GM04504 (cell line): Measurements from ENCODE around the gene GGPS1.
A peak's percentile ranks its signal among the peaks of the same experiment; 100 is the strongest.
"Not testable (repeated sequence)": the region's sequence is repeated elsewhere in the genome, so short reads cannot be mapped to it uniquely, and the experiment has no call there.

Source experiments
- DNase-seq: peaks from one replicate; pipeline ENCODE4 v3.0.0-alpha.2; 2012; ENCODE audit warnings: low read depth

Gene GGPS1

DNA sequence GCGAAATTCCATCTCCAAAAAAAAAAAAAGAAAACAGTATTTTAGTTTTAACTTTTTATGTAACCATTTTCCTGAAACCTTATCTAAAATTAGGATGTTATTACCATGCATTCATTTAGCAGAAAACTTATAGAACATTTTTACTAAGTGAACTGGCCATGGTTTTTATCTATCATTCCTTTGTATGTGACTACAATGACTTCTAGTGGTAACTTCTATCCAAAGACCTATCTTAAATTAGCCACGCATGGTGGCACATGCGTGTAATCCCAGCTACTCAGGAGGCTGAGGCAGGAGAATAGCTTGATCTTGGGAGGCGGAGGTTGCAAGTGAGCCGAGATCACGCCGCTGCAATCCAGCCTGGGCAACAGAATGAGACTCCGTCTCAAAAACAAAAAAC lies 11.4 kb downstream of the GGPS1 start:
- no peak for DNase-seq

- DNase-seq, result no peak
These were observed 13.0 kb downstream of the GGPS1 start for GRCh38 chr1:235341334-235341733.

- DNase-seq, result no peak
These were observed 13.7 kb downstream of the GGPS1 start for GRCh38 chr1:235342039-235342438.

- DNase-seq, result no peak
These were observed 14.1 kb downstream of the GGPS1 start for GRCh38 chr1:235342471-235342870.

DNA sequence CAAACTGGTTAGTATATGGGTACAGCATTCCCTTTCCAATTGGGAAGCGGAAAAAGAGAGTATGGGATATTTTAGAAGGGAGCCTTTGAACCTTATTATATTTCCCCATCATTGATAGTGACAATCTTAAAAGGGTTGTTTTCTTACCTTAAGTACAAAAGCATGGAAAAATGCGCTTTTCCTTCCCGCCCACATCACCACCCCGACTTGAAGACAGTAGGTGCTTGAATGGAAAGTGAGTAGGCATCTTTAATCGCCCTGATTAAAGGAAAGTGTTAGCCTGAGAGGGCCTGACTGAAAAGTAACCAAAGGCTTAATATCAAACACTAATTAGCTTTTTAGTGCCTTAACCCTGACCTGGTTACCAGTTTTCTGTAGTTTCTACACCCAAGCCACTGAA lies 15.4 kb downstream of the GGPS1 start:
- no peak for DNase-seq

DNA sequence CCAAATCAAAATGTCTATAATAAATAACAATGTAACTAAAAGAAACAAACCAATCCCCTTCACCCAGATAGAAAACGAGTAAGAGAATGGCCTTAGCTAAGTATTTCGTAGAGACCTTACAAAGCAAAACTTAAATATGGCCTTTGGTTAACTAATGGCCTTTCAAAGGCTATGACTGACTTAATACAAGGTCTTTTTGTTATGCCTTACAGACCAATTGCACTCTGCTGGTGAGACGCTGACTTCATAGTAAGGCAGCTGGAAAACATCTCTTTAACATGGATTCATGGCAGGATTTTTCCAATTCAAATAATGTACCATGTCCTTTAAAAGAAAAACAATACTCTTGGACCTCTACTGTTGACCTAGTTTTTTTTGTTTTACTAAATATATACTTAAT lies 23.1 kb downstream of the GGPS1 start:
- DNase-seq, result no peak

GRCh38 chr1:235351898-235352297 lies 23.5 kb downstream of the GGPS1 start:
- DNase-seq, result no peak

- DNase-seq, result no peak
These were observed 29.4 kb downstream of the GGPS1 start for GRCh38 chr1:235357485-235358373.

DNA sequence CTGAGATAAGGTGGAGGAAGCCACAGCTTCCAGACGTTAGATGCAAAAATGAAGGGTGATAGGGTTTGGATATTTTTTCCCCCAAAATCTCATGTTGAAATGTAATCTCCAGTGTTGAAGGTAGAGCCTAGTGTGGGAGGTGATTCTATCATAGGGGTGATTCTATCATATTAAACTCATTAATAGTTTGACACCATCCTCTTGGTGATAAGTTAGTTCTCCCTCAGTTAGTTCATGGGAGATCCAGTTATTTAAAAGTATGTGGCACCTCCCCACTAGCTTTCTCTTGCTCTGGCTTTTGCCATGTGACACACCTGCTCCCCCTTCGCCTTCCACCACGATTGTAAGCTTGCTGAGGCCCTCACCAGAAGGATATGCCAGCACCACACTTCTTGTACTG lies 30.5 kb downstream of the GGPS1 start:
- no peak for DNase-seq

GRCh38 chr1:235364189-235364588 lies 35.8 kb downstream of the GGPS1 start:
- not testable (repeated sequence) for DNase-seq

DNA sequence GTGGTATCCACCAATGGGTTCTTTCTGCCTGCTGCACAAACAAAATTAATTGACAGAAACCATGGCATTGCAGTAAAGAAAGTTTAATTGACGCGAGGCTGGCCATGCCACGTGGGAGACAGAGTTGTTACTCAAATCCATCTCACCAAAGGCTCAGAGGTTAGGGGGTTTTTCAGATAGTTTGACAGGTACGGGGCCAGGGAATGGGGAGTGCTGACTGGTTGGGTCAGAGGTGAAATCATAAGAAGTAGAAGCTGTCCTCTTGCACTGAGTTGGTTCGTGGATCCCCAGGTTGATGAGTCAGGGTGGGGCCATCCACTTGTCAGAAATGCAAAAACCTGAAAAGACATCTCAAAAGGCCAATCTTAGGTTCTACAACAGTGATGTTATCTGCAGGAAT lies 37.9 kb downstream of the GGPS1 start:
- DNase-seq, result no peak

DNA sequence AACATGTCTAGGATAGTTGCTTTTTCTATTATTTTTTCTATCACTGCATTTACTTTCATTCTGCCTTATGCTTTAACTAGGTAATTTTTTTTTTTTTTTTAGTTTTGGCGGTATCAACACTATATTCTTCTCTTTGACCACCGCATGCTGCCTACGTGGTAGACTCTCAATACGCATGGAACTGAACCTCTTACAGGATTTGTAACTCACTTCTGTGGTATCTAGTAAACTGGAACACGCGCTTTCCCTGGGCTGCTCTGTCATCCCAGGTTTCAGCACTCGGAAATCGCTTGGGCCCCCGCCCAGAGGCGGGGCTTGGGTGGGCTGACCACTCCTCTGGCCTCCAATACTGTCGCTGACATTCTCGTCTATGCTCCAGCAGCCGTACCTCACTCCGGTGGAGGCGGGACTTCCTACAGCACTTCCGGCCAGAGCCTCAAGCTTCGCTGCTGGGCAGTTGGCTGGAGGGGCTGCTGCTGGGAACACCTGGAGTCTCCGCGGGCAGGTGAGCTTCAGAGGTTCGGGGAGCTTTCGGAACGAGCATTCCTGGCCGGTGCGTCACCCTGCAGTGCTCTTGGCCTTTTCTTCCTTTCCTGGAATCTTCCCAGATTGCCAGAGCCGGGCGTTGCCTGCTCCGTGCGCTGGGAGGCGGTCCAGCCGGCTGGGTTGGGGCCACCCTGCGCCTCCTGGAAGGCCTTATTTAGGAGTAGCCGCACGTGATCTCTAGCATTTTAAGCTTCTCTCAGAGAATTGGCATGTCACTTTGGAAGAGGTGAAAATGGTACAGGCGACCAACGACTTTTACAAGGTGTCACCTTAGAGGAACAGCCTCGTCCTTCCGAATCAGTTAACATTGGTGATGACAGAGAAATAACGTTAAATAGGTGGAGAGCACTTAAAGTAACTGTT lies 38.9 kb downstream of the GGPS1 start, which contains the start of gene TBCE:
Gene TBCE, plus strand, starts transcription at position 428 of the 909 bp plus-strand sequence. CDS start 12,623 bp downstream, outside the sequence.
- DNase-seq, result peak; percentile 94

DNA sequence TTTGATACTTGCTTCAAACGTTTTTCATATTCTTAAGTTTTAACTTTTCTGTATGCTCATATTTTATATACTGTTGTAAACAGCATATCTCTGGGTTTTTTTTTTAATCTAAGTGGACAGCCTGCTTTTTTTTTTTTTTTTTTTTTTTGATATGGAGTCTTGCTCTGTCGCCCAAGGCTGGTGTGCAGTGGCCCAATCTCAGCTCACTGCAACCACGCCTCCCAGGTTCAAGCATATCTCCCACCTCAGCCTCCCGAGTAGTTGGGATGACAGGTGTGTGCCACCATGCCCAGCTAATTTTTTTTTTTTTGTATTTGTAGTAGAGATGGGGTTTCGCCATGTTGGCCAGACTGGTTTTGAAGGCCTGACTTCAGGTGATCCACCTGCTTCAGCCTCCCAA lies 40.1 kb downstream of the GGPS1 start:
- no peak for DNase-seq

DNA sequence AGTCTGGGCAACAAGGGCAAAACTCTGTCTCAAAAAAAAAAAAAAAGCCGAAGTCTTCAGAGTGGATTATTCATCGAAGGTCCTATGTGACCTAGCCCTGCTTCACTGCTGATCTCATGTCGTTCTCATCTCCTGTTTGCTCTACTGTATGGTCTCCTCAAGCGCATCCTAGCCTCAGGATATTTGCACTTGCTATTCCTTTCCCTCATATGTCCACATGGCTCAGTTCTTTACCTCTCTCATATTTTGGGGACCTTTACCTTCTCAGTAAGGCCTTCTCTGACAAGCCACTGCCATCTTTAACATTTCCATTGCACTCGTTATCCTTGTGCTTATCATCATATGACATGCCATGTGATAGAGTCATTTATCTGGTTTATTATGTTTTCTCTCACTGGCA lies 41.4 kb downstream of the GGPS1 start:
- DNase-seq, result no peak

- no peak for DNase-seq
These were observed 47.7 kb downstream of the GGPS1 start for GRCh38 chr1:235375919-235376605.

- DNase-seq, result not testable (repeated sequence)
These were observed 49.9 kb downstream of the GGPS1 start for GRCh38 chr1:235378134-235378735.

DNA sequence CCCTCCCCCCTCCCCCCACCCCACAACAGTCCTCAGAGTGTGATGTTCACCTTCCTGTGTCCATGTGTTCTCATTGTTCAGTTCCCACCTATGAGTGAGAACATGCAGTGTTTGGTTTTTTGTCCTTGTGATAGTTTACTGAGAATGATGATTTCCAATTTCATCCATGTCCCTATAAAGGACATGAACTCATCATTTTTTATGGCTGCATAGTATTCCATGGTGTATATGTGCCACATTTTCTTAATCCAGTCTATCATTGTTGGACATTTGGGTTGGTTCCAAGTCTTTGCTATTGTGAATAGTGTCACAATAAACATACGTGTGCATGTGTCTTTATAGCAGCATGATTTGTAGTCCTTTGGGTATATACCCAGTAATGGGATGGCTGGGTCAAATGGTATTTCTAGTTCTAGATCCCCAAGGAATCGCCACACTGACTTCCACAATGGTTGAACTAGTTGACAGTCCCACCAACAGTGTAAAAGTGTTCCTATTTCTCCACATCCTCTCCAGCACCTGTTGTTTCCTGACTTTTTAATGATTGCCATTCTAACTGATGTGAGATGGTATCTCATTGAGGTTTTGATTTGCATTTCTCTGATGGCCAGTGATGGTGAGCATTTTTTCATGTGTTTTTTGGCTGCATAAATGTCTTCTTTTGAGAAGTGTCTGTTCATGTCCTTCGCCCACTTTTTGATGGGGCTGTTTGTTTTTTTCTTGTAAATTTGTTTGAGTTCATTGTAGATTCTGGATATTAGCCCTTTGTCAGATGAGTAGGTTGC lies 53.8 kb downstream of the GGPS1 start:
- not testable (repeated sequence) for DNase-seq

DNA sequence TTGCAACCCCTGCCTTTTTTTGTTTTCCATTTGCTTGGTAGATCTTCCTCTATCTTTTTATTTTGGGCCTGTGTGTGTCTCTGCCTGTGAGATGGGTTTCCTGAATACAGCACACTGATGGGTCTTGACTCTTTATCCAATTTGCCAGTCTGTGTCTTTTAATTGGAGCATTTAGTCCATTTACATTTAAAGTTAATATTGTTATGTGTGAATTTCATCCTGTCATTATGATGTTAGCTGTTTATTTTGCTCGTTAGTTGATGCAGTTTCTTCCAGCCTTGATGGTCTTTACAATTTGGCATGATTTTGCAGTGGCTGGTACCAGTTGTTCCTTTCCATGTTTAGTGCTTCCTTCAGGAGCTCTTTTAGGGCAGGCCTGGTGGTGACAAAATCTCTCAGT lies 57.3 kb downstream of the GGPS1 start:
- DNase-seq, result not testable (repeated sequence)

DNA sequence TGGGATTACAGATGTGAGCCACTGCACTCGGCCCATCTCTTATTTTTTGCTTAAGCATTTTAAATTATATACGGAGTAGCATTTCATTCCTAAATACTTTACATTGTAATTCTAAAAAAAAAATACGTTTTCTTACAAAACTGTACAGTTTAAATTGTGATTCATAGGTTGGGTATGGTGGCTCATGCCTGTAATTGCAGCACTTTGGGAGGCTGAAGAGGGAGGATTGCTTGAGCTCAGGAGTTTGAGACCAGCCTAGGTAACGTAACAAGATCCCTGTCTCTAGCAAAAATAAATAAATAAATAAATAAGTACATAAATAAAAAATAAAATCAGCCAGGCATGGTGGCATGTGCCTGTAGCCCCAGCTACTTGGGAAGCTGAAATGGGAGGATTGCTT lies 63.5 kb downstream of the GGPS1 start:
- DNase-seq, result no peak
